HG03175 (cell line): ENCODE measurements around the gene CAP2.
"Not testable (repeated sequence)": the region's sequence is repeated elsewhere in the genome, so short reads cannot be mapped to it uniquely, and the experiment has no call there.

Source experiments
- ATAC-seq: cut with Tn5 transposase; IDR thresholded peaks from one replicate; pipeline ENCODE4 v1.9.1; 2021; ENCODE audit warnings: mild to moderate bottlenecking, moderate library complexity; ENCODE audit not compliant: unreplicated experiment

CAP2 gene

DNA sequence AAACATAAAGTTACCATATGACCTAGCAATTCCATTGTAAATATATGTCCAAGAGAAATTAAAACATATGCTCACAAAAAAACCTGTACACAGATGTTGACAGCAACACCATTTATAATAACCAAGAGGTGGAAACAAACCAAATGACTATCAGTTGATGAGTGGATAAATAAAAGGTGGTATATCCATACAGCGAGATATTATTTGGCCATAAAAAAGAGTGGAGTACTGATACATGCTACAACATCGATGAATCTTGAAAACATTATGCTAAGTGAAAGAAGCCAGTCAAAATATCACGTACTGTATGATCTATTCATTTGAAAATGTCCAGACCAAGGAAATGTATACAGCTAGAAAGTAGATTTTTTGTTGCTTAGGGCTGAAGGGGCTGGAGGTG, 2.9 kb downstream of the CAP2 start:
- ATAC-seq: no peak

DNA sequence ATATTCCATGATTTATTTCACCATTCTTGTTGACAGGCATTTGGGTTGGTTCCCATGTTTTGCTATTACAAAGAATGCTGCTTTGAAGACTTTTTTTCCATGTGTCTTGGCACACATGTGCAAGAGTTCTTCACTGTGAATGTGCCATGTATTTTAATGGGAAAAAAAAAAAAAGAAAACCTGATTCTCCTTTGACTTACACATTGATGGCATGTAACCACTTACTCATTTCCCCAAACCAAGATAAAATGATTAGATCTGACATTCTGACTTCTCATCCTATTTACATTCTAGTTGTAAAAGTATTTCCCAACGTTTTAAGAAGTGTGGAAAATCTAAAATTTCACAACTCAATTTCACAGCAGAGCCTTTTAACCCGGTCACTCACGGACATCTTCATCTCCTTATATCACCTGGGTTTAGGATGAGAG, 4.4 kb downstream of the CAP2 start:
- ATAC-seq: no peak

DNA sequence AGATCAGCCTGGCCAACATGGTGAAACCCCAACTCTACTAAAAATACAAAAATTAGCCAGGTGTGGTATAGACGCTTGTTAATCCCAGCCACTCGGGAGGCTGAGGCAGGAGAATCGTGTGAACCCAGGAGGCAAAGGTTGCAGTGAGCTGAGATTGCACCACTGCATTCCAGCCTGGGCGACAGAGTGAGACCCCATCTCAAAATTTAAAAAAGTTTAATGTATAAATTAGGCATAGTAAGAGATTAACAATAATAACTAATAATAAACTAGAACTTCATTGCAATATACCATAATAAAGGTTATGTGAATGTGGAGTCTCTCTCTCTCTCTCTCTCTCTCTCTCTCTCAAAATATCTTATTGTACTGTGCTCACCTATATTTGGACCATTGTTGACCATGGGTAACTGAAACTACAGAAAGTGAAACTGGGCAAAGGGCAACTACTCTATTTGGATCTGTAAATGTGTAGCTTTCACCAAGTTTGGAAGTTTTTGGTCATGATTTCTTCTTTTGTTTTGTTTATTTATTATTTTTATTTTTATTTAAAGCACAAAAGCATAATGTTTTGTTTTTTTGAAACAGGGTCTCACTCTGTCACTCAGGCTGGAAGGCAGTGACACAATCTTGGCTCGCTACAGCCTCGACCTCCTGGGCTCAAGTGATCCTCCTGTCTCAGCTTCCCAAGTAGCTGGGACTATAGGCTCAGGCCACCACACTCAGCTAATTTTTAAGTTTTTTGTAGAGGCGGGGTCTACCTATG, 12.0 kb downstream of the CAP2 start:
- peak; percentile 51 for ATAC-seq

DNA sequence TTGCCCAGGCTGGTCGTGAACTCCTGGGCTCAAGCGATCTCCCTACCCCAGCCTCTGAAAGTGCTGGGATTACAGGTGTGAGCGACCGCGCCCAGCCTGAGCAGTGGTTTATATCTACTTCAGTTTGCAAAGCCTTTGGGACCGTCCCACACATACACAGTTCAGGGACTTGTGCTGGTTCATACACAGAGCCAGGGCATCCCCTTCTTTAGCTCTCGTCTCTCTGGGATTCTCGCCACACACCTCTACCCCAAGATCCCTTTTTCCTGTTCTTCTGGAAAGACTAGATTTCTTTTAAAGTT, 12.5 kb downstream of the CAP2 start:
- no peak for ATAC-seq

DNA sequence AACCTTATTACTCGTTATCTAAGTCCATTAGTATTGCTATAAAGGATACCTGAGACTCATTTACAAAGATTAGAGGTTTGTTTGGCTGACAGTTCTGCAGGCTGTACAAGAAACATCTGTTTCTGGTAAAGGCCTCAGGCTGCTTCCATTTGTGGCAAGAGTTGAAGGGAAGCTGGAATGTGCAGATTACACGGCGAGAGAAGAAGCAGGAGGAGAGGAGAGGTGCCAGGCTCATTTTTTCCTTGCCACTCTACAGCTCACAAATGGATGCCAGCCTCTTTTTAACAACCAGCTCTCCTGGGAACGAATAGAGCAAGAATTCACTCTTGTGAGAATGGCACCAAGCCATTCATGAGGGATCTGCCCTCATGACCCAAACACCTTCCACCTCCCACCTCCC, 14.7 kb downstream of the CAP2 start:
- no peak for ATAC-seq

DNA sequence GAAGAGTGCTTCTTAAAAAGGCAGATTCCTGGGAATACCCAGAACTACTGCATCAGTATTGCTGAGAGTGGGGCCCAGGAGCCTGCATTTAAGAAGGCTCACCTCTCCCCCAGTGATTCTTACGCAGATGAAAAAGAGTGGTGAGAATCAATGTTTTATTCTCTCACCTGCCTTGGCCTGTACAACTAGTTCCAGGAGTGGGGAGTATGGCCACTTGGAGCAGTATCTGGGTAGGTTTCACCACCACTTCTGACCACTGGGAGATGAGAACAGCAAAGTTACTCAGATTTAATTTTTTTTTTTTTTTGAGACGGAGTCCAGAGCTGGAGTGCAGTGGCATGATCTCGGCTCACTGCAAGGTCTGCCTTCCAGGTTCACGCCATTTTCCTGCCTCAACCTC, 16.9 kb downstream of the CAP2 start:
- ATAC-seq: no peak

DNA sequence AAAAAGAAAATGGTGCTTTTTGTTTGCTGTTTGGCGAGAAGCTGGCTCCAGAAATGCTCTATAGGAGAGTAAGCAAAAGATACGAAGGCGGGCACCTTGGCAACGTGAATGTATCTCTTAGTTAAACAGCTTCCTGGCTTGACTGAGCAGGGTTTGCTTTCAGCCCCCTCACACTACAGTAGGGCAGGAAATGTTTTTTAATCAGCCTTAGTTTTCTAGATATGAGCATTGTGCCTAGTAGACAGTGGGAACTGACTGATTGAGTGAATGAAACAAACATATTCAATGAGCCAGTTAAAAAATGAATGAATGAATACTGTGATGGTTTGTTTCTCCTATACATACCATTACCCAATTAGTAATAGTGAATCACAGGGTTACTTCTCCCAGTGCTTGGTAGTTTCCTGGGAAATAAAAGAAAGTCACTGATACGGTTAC, 19.9 kb downstream of the CAP2 start:
- no peak for ATAC-seq

DNA sequence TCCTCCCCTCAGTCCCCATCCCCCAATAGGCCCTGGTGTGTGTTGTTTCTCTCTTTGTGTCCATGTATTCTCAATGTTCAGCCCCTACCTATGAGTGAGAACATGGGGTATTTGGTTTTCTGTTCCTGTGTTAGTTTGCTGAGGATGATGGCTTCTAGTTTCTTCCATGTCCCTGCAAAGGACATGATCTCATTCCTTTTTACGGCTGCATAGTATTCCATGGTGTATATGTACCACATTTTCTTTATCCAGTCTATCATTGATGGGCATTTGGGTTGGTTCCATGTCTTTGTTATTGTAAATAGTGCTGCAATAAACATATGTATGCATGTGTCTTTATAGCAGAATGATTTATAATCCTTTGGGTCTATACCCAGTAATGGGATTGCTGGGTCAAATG, 21.0 kb downstream of the CAP2 start:
- not testable (repeated sequence) for ATAC-seq

DNA sequence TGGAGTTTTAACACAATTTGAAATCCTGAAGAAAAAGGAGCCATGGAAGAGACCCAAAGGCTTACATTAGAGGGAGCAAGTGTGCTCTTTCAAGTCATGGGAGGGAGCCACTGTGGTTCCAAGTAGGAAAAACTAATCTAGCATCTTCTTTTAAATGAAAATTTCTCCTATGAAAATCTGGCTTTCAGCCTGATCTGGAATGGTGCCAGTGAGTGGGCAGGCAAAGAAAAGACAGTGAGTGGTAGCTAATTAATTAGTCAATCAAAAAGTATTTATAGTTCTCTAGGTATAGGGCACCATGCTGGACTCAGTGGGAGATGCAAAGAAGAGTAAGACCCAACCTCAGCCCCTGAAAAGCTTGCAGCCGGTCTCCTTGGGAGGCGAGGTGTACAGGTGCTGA, 21.9 kb downstream of the CAP2 start:
- ATAC-seq: no peak

DNA sequence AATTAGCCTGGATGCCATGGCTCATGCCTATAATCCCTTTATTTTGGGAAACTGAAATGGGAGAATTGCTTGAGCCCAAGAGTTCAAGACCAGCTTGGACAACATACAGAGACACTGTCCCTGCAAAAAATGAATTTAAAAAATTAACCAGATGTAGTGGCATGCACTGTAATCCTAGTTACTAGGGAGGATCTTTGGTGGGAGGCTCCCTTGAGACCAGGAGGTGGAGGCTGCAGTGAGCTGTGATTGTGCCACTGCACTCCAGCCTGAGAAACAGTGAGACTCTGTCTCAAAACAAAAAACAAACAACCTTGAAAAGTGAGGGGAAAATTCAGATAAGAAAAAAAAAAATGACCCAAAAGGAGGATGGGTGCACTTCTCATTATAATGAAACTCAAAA, 23.4 kb downstream of the CAP2 start:
- ATAC-seq: no peak

DNA sequence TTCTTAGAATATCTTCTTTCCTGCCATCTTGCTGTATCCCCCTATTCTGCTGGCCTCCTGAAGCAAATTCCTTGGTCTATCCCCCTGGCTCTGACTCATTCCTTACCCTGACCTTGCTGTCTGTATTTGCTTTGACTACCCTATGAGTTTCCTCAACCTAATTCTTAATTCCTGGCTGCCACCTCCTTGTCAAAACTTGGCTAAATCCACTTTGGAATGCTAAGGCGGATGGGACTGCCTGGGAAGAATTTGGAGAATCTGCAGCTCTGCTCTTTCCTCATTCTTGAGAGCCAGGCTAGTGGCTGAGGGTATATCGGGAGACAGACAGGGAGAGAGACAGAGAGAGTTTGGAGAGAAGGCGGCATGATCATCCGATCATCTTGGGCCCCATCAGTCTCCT, 24.4 kb downstream of the CAP2 start:
- ATAC-seq: no peak

DNA sequence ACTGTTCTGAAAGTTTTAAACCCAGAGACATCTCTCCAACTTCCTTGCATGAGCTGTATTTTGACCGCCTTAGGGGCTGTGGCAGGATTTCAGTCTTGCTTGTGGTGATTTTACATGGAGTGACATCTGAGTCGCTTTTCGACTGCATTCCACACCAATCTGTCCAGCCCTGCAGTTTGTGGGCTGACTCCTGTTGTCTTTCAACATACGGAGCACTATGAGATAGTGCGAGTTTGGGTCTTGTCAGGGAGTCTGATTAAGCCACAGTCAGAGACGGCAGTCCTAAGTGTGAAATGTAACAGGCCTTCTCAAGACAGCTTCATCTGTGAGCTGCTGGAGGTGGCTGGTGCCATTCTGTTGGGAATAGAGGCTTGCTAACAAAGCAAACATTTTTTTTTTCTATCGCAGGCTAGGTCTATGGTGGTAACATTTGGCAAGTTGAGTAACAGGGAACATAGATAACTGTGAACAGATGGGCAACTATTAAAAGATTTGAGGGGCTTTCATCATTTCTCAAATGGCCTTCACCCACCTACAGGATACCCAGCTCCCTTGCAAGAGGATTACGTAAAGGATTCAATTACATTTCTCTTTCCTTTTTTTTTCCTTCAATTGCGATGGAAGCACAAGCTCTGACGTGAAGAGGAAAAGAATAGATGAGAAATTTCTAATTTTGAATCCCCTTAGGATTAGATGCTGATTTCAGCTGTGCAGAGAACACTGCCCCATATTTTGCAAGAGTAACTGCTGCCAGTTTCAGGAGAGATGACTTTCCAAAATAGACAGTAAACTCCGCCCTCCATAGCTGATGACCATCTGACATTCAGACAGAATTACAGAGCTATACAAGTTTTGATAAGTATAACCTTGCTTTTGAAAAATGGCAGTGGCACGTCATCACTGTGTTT, 25.1 kb downstream of the CAP2 start:
- ATAC-seq: no peak

DNA sequence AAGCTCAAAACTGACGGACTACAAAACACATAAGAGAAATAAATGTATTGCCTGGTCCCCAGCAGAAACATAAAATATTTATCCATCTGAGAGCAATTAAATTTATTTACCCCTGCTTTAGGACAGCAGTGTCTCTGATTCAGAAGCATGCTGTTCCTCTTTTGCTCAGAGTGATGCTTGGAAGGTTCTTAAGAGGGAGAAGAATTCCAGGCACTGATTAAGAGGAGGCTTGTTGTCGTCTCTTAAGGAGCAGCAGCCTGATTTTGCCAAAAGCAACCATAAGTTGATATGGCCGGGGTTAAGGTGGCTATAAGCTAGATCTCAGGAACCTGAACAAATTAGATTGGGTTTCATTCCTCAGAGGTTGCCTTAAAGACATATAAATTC, 25.8 kb downstream of the CAP2 start:
- ATAC-seq: no peak

DNA sequence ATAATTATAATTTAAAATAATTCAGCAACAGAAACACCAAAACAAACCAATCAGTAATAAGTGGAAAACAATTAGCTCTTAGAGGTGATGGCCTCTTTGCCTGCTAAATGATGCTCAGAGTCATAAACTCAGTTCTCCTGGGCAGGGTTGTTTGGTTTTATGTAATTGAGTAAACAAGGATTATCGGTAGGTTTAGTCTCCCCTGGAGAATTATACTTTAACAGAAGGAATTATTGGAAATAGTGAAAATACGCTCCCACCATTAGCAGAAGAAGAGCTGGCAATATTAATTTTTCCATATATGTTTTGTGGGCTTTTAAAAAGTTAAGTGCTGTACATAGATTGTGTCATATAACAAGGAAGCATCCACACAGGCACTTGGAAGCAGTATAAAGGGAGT, 27.0 kb downstream of the CAP2 start:
- ATAC-seq: no peak

DNA sequence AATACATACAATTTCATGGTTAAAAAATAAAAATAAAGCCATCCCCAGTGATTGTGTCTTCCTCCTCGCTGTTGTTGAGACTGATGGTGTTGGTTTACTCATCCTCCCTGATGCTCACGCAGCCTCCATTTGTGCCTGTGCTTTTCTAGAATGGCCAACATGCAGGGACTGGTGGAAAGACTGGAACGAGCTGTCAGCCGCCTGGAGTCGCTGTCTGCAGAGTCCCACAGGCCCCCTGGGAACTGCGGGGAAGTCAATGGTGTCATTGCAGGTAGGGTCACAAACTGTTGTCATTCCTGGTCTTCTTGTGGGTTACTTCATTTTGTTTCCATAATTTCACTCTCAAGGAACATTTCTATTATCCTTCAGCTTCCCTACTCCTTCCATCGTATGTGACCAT, 28.0 kb downstream of the CAP2 start:
- ATAC-seq: no peak

DNA sequence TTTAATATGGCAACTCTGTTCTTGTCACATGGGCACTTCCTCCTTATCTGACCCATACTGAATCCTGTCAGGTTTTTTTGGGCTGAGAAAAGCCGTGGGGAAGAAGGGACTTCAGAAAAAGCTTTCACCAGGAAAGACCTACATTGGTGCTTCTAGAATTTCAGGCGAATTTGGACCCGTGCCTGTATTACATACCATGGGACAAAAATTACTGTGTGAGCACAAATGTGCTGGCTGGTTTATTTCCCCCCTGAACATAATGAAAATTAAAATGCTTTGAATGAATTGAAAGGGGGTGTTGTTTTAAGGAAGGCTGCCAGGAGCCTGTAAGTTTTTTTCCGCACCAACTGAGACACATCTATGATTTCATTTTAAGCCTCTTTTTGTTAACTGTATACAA, 29.6 kb downstream of the CAP2 start:
- no peak for ATAC-seq

DNA sequence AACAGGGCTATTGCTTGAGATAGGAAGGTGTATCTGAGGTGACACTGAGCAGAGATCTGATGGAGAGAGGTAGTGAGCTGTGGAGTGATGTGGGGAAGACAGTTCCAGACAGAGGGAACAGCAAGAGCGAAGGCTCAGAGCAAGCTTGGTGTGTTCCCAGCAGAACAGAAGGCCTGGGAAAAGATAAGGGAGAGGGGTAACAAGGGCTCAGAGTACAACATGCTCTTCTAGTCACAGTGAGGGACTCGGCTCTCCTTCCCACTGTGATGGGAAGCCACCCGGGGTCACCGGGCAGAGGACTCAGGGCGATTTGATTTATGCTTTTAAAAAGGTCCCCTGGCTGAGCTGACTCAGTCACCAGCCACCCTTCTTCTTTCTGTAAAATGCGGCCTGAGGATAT, 33.7 kb downstream of the CAP2 start:
- ATAC-seq: no peak

DNA sequence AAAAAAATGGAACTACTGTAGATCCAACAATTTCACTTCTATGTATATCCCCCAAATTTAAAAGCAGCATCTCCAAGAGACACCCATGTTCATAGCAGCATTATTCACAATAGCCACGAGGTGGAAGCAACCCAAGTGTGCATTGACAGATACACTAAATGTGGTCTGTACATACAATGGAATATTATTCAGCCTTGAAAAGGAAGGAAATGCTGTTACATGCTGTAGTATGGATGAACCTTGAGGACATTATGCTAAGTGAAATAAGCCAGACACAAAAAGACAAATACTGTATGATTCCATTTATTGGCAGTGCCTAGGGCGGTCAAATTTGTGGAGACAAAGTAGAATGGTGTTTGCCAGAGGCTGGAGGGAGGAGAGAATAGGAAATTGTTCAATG, 34.2 kb downstream of the CAP2 start:
- ATAC-seq: no peak

DNA sequence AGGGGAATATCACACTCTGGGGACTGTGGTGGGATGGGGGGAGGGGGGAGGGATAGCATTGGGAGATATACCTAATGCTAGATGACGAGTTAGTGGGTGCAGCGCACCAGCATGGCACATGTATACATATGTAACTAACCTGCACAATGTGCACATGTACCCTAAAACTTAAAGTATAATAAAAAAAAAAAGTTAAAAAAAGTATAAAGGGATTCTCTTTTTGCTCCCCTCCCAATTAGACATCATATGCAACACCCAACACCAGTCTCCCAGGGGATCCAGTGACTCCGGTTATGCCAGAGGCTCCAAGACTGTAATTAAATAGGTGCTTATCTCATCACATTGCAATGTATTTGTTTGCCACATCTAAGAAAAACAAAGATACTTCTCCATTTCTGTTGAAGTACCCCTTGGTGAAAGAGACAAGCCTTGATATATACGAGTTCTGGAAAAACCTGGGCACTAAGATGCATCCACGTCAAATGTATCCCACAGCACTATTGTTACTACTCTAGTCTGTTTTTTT, 35.3 kb downstream of the CAP2 start:
- not testable (repeated sequence) for ATAC-seq

DNA sequence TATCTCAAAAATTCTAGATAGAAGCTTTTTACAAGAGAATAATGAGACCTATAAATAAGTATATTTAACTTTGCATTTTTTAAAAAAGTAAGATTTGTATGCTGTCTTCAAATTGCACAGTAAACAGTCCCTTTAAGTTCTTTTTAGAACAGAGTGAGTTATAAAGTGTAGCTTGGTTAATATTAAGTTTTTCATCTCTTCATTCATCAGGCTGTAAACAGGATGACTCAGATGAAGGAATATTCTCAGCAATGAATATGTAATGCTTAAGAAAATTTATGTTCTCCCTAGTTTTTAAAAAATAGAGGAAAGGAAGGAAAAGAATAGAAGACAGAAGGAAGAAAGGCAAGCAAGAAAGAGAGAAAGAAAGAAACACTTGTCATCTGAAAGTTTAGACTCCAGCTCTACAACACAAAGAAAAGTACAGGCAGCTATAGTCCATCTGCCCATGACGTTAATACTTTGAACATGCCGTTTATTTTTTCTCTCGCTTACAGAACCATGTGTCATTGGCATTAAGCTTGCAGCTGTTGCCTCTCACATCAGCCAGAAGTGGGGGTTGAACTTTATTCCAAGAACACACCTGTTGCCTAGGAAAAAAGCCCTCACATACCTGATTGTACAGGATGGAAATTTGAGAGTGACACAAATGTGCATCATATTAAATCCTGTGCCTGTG, 36.1 kb downstream of the CAP2 start:
- no peak for ATAC-seq

DNA sequence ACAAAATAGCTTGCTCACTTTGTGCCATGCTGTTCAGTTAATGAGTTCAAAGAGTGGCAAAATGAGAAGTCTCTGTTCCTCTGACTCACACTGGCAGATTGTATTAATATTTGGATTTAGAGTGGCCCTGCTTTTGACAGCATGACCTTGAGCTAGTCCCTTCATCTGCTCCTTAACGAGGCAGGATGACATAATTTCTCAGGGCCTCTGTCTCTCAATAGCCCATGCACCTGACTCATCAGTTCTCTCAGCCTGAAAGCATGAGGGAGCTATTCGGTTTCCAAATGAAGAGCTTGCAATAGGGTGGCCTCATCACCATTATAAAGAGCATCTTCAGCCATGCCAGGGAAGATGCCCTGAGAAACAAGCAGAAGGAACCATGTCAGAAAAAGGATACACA, 38.2 kb downstream of the CAP2 start:
- no peak for ATAC-seq

DNA sequence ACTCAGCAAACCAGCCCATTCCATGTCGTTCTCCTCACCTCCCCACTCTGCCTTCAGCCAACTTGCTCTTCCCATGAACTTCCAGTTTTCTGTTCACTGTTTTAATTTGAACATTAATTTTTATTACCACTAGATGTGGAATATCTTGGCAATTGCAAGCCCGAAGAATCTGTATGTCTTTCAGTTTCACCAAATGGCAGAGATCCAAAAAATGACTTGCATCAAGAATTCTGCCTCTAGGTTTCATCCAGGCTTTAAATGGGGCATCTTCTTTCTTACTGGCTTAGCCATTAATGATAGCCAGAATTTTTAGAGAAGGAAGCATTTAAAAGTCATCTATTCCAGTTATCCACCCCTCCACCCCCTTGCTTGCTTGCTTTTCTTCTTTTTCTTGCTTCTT, 39.0 kb downstream of the CAP2 start:
- no peak for ATAC-seq
